NCI-H2107 treated with DMSO at 0.1 percent for 48 hours (cell line): Measurements from ENCODE around the gene WDR88.

Source experiments
- DNase-seq: peaks from one replicate; lab custom pipeline; 2025; ENCODE audit not compliant: unreplicated experiment; lab: John Stamatoyannopoulos, UW

Gene WDR88, protein sequence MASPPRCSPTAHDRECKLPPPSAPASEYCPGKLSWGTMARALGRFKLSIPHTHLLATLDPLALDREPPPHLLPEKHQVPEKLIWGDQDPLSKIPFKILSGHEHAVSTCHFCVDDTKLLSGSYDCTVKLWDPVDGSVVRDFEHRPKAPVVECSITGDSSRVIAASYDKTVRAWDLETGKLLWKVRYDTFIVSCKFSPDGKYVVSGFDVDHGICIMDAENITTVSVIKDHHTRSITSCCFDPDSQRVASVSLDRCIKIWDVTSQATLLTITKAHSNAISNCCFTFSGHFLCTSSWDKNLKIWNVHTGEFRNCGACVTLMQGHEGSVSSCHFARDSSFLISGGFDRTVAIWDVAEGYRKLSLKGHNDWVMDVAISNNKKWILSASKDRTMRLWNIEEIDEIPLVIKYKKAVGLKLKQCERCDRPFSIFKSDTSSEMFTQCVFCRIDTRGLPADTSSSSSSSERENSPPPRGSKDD

DNA sequence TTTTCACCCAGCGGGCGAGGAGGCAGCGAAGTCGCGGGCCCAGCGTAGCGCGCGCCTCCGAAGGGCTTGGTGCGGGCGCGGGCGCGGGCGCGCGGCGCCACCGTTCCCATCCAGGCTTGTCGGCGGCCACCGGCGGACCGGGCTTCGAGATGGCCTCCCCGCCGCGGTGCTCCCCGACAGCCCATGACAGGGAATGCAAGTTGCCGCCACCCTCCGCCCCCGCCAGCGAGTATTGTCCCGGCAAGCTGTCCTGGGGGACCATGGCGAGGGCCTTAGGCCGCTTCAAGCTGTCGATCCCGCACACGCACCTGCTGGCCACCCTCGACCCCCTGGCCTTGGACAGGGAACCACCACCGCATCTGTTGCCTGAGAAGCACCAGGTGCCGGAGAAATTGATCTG lies at the start of gene WDR88:
Gene WDR88, plus strand, starts transcription at position 94 of the 400 bp plus-strand sequence. Its CDS starts 56 bp downstream, at position 150.
- no peak for DNase-seq

DNA sequence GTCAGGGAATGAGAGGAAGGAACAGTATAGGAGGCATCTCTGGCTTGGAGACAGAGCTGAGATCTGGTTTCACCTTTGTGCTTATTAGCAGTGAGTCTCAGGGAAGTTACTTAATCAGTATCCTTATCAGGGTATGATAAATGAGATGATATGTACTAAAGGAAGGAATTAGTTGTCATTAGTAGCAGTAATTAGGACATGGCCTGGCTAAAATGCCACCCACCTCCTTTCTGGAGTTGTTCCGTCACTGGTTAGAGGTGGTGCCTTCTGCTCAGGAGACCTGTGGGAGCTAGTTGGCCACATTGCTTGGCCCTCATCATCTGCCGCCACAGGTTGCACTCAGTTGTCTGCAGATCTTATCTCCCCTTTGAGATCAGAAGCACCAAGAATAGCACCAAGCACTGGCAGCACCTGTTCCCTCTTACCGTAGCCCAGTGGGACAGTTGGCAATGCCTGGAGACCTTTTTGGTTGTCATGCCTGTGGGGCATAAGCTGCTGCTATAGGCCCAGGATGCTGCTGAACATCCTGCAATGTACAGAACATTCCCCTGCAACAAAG lies 46.3 kb upstream of the WDR88 start:
- DNase-seq: no peak

DNA sequence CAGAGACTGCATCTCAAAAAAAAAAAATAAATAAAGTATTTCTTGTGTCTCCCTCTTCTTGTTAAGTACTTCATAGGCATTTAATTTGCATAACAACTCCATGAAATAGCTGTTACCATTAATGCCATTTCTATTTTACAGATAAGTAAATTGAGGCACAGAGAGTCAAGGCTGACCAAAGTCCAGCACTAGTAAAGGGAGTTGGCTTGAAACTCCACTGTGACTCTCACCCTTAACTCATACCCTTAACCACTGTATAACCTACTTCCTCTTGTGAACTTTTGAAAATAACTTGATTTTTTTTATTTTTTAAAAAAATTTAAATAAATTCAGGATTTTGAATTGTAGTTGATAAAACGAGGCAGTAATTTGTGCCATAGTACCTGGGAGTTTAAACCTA lies 45.0 kb upstream of the WDR88 start:
- DNase-seq: no peak

DNA sequence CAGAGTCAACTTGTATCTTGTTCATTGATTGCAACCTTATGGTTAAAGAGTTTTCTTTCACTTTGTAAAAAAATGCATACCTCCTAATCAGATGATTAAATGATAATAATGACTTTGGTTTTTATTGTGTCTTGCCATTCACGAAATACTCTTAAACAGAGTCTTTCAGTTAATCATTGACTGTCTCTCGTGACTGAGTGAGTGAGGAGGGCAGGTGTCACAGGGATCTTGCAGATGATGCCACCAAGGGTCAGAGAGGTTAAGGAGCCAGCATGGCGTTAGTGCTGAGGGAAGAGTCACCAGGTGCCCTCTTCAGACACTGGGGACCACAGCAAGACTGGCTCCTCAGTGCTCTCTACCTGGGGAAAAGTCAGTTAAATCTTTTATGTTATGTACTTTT lies 42.9 kb upstream of the WDR88 start:
- no peak for DNase-seq

DNA sequence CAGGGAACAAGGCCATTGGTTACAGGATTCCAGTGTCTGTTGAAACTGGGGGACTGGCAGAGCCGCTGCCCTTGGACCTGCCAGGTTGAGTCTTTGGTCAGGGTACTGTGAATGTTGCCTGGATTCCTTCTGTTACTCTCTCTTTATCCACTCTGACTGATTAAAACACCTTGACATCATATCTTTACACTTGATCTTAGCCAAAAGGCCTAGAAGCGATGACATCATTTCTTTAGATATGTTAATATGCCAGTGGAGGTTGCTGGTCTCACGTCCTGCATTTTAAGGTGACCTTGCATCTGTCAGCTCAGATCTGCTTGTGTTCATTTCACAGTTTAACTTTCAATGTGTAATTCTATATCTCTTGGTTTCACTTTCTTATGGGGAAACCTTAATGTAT lies 41.7 kb upstream of the WDR88 start:
- DNase-seq: no peak

DNA sequence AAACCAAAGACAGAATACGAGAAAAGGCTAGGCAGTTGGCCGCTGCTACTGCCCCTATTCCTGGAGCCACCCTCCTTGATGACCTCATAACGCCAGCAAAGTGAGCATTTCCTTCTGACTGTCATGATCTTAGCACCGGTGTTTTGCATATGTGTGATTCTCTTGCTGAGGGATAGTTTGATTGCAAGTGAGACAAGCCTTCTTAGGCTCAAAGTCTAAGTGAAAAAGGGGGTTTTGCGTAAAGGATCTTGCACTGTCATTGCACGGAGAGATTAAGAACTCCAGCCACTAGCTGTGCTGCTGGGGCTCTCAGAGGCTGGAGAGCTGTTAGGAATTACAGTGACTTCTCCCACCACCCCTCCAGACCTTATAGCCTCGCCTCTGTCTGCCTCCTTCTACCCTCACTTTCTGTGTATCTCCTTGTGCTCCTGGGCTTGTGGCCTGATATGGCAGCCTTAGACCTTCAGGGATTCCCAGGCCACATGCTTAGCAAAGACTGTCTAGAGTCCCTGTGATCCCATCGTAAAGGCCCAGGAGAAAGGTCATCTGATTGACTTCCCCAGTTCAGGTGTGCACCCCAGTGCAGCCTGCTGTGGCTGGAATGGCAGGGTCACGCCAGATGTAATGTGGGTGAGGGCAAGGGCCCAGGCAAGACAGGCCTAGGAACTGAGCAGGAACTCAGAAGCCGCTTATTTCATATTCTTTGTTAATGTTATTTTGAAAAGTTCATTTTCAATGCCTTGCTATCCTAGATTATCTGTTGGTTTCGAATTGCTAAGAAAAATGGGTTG lies 38.3 kb upstream of the WDR88 start:
- no peak for DNase-seq

DNA sequence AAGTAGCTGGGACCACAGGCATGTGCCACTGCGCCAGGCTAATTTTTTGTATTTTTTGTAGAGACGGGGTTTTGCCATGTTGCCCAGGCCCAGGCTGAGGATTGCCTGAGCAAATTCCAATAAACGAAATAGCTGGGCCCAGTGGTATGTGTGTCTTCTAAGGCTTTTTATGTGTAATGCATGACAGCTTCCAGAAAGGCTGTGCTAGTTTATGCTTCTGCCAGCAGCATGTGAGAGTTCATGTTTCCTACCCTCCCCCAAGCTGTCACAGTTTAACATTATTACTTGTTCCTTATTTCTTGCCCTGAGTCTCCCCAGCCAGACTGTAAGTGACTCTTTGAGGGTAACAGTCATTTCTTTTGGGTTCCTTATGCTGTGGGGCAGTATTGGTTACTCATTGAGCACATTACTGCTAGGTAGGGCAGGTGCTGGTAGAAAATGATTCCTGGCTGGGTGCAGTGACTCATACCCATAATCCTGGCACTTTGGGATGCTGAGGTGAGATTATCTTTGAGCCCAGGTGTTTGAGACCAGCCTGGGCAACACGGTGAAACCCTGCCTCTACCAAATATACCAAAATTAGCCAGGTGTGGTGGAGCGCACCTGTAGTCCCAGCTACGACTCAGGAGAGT lies 37.4 kb upstream of the WDR88 start:
- no peak for DNase-seq

DNA sequence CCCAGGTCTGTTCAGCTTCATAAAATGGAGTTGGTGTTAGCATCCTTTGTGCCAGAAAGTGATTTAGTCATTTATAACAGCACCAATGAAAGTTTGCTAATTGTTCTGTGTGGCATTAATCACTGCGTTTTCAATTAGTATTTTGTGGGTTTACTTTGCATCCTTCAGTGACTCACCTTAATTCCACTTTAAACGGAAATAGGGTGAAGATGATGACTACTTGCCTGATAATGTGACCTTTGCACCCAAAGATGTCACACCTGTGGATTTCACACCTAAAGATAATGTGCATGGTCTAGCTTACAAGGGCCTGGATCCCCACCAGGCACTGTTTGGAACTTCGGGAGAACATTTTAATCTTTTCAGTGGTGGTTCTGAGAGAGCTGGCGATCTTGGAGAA lies 35.9 kb upstream of the WDR88 start:
- no peak for DNase-seq

DNA sequence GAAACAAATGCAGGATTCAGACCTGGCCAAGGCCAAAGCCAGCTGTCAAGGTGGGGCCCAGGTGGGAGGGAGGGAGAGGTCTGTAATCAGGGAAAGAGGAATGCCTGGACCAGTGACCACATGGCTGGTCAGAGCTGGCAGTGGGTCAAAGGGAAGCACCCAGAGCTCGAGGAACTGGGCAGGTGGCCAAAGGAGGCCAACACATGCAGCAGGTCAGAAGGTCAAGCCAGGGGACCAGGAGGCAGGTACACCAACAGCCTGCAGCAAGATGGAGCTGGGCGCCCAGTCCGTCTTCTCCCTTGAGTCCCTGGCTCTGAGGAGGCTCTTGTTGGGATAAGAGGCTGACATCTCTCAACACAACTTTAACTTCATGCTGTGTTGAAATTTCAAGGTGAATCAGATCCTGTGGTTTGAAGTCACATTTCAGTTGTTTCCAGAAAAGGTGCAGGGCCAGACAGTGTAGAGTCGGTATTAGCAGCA lies 33.8 kb upstream of the WDR88 start:
- no peak for DNase-seq

DNA sequence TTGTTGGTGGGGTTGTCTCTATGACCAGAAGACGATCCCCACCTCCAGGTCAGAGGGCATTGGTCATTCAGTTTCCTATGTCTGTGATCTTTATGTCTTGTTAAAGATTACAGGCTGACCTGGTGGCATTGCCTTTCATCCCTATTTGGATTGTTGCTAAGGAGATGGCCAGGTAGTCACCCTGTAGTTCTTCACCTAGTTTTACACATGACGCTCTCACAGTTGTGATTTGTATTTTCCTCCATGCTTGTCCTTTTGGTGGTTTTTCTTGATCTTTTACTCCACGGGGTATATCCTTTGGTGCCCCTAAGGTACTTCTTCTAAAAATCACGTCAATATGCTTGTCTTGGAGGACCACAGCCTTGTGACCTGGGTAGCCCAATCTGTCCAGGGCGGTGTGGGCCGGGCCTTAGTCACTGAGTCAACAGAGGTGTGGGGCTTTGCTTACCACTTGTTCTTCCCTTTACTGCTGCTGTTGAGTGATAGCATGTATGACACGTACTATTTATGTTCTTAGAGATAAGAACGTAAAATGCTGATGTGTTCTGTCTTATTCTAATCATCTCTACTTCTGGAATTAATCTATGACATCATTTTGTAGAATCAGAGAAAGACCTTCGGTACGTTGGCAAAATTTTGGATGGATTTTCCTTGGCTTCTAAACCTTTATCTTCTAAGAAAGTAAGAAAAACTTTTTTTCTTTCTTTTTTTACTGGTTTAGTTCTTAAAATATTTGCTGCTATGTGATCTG lies 30.8 kb upstream of the WDR88 start:
- DNase-seq: no peak

DNA sequence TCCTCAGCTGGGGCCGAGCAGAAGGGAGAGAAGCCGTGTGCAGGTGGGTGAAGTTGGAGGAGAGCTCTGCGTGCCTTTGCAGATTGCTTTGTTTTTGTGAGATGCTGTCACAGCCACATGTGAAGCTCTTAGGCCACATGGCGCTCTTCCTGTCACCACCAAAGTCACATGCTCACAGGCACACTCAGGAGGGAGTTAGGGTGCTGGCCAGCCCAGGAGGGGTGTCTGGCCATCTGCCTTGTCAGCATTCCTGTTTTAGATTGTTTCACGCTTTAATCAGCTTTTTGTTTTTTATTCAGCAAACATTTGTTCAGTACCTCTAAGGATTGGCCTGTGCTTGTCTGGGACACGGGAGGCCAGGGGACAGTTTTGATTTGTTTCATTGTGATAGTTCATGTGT lies 29.0 kb upstream of the WDR88 start:
- no peak for DNase-seq

DNA sequence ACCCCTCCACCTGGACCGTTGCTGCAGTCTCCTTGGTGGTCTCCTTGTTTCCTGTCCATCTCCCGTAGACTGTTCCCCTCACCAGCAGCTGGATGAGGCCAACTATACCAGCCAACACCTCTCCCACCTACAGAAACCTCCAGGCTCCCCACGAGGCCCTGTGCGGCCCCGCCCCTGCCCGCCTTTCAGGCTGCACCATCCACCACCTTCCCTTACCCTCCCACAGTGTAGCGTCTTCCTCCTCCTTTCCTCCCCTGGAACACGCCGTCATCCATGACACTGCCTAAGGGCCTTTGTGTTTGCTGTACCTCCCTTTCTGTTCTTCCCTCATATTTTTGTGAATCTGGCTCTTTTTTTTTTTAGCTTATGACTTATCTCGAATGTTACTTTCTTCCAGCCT lies 23.8 kb upstream of the WDR88 start:
- DNase-seq: no peak

DNA sequence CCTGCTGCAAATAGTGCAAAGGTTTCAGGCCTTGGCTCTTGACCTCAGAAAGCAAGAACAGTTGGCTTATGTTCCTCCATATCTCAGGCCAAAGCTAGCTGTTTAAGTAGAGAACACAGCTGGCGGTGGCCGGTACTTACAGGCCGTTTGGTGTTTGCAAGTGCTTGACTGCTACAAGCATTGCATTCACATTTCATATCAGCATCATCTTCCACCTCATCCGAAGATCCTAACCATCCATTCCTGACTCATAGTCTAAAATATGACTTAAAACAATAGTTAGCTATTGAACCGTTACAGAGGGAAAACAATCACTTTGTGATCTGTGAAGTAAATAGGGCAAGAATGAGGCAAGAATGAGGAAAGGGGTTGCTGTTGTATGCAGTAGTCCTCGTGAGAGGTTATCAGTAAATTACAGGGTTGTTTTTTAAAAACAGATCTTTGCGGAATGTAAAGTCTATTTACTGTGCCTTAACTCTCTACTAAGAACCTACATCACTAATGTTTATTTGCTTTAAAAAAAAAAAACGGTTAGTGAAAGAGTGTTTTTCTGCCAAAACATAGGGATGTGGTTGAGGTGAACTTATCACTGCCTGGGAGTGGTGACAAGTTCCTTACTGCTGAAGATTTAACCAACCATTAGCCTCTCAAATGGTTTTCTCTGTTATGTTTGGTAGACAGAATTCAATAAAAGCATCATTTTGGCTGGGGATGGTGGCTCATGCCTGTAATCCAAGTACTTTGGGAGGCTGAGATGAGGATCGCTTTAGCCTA lies 21.6 kb upstream of the WDR88 start:
- no peak for DNase-seq

DNA sequence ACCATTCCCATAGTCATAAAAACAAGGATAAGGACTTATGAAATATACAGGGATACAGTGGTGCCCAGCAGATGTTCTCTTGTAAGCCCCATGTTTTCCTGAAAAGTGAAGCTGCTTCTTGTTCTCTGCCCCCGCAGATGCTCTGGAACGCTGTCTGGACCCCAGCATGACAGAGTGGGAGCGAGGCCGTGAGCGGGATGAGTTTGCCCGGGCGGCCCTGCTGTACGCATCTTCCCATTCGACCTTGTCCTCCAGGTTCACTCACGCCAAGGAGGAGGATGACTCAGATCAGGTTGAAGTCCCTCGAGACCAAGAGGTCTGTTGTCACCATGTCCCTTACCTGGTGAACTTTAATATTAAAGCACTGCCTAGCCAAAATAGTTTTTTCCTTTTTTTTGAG lies 20.3 kb upstream of the WDR88 start:
- DNase-seq: no peak

DNA sequence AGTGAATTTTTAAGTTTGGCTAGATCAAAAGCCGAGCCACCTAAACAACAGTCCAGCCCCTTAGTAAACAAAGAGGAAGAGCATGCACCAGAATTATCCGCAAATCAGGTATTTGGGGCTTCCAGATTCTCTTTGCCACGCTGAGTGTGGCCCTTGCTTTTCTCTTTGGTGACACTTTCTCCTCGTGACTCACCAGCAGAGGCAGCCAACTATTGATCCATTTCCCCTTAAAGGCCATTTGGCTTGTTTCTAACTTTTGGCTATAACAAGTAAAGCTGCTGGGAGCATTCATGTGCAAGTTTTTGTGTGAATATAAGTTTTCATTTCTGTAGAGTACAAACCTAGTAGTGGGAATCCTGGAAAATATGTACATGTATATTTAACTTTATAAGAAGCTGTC lies 17.6 kb upstream of the WDR88 start:
- no peak for DNase-seq

DNA sequence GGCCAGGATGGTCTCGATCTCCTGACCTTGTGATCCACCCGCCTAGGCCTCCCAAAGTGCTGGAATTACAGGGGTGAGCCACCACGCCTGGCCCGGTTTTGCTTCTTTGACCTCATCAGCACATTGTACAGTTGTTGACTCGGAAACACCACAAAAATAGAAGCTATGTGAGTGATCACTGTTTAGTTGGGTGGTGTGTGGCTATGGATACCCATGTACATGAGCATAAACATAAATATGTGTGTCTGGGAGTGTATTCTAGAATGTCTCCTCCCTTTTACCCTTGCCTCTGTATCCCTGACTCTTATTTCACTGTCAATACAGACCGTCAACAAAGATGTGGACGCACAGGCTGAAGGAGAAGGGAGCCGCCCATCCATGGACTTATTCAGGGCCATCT lies 14.4 kb upstream of the WDR88 start:
- no peak for DNase-seq

DNA sequence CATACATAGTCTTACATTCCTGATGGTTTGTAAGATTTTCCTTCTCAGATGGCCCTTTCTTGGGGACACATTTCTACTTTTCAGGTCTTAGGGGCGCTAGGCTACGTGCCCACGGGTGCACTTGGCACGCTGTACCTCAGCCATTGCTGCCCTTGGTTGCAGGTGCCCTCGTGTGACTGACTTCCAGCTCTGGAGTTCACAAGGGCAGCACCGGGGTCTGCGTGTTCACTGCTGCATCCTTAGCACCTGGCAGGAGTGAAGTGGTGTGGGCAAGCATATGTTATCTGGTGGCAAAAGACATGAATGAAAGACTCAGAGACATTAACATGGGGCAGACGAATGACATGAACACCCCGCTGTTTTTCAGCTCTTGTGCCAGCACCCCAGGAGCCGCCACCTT lies 13.3 kb upstream of the WDR88 start:
- no peak for DNase-seq

DNA sequence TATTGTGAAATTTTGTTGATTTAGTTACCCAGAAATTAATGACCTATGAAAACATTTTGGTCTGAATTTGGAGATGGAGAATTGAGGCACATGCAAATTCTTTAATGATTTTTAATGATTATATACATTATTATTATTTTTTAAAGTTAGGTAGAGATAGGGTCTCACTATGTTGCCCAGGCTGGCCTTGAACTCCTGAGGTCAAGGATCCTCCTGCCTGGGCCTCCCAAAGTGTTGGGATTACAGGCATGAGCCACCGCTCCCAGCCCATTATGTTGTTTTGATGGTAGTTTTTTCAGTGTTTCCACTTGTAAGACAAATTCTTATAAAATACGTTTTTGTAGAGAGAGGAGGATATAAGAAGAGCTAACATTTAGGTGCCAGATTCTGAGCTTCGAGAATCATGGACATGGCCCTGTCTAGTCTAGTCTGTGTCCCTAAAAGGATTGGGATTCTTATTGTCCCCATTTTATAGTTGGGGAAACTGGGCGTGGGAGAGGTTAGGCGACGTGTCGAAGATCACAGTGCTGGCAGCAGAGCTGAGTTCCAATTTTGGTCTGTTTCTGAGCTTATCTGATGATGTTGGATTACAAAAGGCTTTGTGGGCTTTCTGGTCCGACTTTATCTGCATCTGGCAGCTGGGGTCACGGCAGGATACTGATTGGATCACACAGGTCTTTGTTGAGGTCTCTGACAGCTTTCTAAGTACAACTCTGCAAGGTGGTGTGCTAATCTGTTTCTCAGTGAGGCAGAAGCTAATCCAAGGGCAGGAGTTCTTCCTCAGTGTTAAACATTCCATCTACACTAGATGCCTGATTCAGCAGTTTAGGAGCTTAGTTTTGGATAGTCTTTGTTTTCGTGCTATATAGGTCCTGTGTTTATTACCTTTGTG lies 7.5 kb upstream of the WDR88 start:
- DNase-seq: no peak

DNA sequence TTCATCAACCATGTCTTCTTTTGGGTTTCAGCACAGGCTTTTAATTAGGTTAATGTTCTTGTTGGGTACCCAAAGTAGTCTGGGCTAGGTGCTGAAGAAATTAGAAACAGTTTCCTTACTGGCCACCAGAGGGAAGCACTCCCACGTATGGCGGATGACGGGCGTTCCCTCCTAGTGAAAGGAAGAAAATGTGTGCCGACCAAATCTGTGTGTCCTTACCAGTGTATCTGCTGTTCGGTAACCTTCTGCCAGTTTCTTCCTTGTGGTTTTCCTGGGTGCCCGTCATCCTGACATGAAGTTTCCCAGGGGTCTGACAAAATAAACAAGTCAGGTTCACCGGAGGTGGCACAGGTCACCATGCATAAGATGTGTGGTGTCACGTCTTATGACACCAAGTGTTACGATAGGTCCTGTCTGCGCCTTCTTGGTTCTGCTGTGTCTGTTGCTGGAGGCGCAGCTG lies 6.0 kb upstream of the WDR88 start:
- peak; percentile 61 for DNase-seq
